Loucy (cell line): ENCODE results near the gene SMIM11.

Experiments used
- EZH2phosphoT487 ChIP-seq: fragments of 200-600 bp; IDR thresholded peaks from 2 replicates; pipeline ENCODE4 v1.6.1; 2018; ENCODE audit warnings: antibody characterized with exemption, mild to moderate bottlenecking, moderate library complexity, borderline replicate concordance
- TF ChIP-seq, protein P1 (sequence below): fragments of 200-600 bp; sonication (generic); conservative IDR thresholded peaks from 2 replicates; pipeline ENCODE4 v1.5.1; 2014; ENCODE audit warnings: mild to moderate bottlenecking, antibody characterized with exemption, low read length

DNA sequence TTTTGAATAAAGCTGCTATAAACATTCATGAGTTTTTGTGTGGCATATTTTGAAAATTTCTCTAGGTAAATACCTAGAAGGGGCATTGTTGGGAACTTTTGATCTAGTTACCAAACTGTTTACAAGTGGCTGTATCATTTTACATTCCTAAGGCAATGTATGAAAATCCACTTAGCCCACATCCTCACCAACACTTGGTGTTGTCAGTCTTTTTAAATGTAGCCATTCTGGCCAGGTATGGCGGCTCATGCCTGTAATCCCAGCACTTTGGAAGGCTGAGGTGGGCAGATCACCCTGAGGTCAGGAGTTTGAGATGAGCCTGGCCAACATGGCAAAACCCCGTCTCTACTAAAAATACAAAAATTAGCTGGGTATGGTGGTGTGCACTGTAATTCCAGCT, 17.4 kb upstream of the SMIM11 start:
- TF ChIP-seq, protein P1, sequence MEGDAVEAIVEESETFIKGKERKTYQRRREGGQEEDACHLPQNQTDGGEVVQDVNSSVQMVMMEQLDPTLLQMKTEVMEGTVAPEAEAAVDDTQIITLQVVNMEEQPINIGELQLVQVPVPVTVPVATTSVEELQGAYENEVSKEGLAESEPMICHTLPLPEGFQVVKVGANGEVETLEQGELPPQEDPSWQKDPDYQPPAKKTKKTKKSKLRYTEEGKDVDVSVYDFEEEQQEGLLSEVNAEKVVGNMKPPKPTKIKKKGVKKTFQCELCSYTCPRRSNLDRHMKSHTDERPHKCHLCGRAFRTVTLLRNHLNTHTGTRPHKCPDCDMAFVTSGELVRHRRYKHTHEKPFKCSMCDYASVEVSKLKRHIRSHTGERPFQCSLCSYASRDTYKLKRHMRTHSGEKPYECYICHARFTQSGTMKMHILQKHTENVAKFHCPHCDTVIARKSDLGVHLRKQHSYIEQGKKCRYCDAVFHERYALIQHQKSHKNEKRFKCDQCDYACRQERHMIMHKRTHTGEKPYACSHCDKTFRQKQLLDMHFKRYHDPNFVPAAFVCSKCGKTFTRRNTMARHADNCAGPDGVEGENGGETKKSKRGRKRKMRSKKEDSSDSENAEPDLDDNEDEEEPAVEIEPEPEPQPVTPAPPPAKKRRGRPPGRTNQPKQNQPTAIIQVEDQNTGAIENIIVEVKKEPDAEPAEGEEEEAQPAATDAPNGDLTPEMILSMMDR = no peak
- TF ChIP-seq EZH2phosphoT487 = no peak
